Superior temporal gyrus (tissue), 1 donor: ENCODE measurements around the gene C1orf74.
A peak's percentile ranks its signal among the peaks of the same experiment; 100 is the strongest.
"Not testable (repeated sequence)": the region's sequence is repeated elsewhere in the genome, so short reads cannot be mapped to it uniquely, and the experiment has no call there.

Experiments used
- DNase-seq: peaks from one replicate; pipeline ENCODE4 v3.0.0-alpha.2; 2016; ENCODE audit errors: extremely low spot score

C1orf74 gene

DNA sequence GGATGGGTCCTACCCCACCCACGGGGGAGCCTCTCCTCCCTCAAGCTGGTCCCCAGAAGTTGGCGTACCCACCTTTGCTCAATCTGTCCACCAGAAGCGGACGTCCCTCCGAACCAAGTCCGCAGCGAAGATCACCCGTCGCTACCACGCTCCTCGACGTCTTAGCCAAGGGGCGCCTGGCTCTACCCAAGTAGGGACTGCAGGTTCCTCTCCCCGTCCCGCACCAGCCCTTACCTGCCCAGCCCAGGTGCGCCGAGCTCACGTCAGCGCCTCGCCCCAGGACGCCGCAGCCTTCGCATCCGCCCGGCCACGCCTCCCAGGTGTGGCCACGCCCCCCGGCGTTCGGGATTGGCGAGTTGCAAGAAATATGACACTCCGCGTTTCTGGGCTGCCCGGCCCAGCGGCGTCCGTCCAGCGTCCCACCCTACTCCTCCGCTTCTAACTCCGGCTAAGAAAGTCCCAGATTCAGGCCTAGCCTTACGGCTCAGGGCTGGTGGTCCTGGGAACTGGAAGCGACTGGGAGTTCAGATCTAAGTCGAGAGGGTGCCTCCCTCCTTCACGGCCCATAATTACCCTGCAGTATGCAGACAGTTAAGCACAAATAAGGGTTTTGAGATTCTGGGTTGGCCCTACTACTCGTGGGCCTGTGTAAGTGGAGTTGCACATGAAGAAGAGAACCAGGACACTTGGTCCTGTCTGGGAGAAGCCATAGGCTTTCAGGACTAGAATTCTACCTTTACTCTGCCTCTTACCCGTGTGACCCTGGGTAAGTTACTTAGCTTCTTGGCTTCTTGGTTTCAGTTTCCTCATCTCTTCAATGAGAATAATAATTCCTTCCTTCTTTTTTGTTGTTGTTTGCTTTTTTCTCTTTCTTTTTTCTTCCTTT, 21.8 kb upstream of the C1orf74 start, which contains the start of gene IRF6:
IRF6 (minus strand) TSS at position 268 of the 886 bp plus-strand sequence. CDS start 4,729 bp downstream, outside the sequence.
- no peak for DNase-seq

DNA sequence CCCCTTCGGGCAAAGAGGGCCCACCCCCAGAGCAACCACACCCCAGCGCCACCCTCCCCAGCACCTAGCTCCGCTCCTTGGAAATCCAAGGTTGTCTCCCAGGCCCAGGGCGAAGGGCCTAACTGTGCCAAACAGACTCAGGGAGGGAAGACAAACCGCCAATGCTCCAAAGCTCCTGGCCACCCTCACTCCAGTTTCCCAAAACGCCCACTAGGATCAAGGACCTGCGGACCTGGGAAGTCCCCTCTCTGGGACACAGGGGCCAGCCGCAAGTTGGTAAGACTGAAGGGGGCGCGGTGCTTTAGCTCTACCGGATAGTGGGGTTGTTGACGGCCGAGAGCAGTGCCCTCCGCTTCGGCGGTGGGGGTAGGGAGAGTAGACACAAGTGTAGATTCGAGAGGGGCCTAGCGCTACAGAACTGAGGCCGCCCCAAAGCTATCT, 21.0 kb upstream of the C1orf74 start:
- no peak for DNase-seq

DNA sequence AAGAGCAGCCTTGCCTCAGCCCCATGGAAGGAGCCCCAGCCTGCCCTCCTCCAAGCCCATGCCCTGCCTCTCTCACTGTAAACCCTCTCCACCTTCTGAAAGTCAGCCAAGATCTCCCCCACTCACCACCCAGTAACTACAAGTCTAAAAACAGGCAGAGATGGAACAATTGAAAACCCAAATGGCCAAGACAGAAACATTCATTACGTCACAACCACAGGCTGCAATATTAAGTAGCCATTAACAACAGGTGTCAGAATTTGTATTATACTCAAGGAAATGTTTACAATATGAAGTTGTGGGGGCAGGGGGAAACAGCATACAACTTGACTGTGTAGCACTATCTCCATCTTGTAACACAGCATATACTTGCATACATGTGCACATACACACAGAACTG, 19.2 kb upstream of the C1orf74 start:
- DNase-seq, result no peak

- no peak for DNase-seq
Observed at GRCh38 chr1:209802780-209803152, 18.4 kb upstream of the C1orf74 start.

DNA sequence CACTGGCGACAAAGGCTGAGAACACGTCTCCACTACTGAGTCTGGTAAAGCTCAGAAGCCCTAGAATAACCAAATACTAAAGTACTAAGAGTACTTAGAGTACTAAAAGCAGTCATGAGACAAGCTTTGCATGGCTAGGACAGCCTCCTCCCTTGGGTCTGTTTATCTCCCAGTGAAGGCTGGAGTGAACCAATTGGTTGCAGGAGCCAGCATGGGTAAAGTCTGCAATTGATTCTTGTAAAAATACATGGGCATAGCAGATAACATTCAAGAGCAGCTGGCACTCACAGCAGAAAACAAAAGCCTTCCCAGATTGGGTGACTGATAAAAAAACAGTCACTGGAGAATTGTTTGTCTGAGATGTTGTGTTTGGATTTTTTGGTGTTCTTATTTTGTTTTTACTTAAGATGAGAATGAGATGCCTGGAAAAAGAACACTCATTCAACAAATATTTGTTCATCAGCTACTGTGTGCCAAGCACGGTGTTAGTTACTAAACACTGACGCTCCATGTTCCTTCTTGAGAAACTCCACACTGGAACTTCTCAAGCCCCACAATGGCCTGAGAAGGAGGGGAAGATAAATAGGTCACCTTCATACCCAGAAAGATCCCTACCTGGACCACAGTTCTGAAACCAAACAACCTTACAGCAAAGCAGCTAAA, 17.9 kb upstream of the C1orf74 start:
- DNase-seq, result no peak

GRCh38 chr1:209800984-209801834, 16.9 kb upstream of the C1orf74 start:
- no peak for DNase-seq

DNA sequence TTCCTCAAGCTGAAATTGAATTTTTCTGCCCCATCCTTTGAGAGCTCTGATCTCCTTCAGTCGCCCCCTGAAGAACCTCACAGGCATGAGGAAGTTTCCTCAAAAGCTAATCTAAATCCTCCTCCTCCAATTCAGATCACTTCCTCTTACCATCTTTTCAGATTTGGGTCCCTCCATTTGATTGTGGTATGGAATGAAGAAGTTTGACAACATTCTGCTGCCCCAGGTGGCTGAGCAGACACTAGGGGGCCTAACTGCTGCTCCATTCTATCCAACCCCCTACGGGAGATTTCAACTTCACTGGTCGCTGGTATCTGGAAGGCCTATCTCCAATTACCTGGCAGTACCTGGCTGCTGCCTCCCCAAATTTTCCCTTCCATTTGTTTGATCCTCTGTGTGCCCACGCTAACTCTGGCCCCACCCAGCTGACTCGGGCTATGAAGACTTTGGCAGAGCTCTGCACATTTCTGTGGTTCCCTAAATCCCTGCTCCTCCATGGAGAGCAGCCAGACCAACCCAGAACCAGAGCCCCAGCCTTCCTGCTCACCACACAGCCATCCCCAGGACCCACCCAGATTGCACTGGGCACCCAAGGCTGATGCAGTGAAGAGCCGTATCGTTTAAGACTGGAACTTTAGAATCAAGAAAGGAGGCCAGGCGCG, 13.8 kb upstream of the C1orf74 start:
- no peak for DNase-seq

DNA sequence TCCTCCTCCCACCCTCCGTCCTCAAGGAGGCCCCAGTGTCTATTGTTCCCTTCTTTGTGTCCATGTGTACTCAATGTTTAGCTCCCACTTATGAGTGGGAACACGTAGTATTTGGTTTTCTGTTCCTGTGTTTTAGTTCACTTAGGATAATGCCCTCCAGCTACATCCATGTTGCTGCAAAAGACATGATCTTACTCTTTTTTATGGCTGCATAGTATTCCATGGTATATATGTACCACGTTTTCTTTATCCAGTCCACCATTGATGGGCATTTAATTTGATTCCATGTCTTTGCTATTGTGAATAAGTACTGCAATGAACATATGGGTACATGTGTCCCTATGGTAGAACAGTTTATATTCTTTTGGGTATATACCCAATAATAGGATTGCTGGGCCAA, 9.4 kb upstream of the C1orf74 start:
- not testable (repeated sequence) for DNase-seq

DNA sequence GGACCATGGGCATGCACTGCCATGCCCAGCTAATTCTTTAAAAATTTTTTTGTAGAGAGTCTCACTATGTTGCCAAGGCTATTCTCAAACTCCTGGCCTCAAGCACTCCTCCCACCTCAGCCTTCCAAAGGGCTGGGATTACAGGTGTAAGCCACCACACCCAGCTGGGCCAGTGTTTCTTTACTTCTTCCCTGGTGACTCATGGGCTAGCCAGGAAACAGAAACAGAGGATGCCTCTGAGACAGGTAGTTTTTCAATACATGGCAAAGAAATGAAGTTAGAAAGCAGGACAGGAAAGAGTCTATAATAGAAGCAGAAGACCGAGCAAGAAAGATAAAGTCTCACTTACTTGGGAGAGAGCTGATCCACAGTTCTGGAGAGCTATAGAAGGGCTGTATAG, 7.6 kb upstream of the C1orf74 start:
- no peak for DNase-seq

DNA sequence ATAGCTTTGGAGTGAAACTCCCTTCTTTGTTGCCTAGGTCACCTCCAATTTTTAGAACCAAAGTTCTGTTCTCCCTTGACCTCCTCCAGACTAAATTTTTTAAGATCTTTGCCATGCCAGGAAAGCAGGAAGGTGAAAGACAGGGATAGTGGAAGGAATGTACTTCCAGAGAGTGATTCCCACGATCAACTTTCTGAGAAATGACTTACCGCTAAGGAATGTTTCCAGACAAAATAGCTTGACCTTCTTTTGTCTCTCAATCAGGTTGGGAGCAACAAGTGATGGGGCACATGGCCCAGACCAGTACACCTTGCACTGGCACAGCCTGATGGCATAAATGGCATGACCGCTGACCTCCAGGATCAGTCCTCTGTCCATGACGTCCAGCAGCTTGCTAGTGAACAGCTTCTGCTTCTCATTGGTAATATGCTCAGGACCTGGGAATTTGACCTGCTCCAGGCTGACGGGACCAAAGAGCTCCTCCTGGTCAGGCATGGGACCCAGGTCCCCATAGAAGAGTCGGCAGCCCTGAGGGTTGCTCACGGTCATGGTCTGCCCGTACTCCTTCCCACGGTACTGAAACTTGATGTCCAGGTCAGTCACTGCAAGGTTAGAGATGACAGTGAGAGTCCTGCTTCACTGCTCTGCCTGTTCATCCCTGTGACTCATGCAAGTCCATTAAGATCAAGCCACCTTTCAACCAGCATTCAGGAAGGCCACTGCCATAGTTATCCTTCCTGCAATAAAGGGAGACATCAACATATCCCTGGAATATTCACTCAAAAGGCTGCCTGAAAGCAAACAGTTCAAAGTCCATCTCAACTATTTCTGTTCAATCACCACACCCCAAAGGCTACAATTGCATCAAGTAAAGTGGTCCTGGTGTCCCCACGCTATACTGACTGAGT, 6.2 kb upstream of the C1orf74 start:
- DNase-seq, result no peak

DNA sequence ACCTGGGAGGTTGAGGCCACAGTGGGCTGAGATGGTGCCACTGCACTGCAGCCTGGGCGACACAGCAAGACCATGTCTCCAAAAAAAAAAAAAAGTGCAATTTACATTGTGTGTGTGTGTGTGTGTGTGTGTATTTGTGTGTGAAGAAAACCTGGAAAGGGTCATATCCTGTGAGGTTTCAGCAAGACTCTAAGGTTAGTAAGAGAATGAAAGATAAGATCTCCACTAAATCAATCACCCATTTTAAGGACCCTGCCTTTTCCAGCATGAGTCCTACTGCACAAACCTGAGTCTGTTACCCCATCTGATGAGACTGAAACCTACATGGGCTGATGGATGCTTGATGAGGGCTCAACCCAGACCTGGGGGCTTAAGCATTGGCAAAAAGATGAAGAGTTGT, 4.9 kb upstream of the C1orf74 start:
- DNase-seq, result no peak

DNA sequence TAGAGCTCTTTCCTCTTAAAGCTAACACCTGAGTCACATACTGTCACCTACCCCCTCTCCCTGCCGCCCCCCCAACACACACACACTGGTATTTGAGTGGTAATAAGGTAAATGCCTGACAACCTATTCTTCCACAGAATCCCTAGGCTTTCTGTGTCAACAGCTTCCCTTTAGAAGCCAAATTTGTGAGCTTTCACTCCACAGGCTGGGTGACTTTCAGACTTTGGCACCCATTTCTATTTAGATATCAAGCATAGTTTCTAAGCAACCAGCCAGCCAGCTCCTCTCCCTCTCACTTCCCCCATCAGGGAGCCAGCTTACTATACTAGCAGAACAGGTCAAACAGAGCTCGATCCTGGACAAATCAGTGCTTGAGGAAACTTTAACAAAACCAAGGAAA, 3.2 kb upstream of the C1orf74 start:
- DNase-seq, result peak; percentile 22

DNA sequence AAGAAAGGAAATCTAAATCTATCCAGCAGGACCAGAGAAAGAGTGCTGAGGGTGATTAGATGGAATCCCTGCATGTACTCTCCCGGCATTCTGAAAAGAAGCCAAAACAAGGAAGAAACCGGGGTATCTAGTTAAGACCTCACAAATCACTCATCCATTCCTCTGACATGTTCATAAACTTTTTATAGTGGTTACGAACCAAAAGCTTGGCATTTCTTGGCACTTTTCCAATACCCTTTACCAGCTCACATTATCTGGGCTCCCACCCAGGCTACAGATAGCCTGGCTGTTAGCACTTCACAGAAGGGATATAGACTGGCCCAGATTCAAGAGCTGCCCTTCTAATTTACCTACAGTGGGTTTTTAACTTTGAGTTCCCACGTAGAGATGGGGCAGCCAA, 1.8 kb upstream of the C1orf74 start:
- no peak for DNase-seq

DNA sequence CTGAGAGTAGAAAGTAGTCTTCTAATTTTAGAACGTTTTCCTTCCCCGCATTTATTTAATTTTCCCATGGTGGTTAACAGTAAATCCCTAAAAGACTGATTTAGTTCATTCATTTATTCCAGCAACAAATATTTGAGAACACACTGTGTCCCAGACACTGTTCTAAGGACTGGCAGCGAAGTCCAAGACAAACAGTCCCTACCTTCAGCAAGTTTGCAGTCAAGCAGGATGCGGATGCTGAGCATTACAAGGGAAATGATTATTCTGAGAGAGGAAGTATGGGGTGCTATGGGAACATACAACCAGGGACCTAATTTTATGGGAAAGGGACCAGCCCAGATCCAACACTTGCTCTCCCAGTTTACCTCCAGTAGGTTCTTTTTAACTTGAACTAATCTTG, 1.2 kb upstream of the C1orf74 start:
- DNase-seq, result no peak

- no peak for DNase-seq
Observed at GRCh38 chr1:209783386-209783785, 973 bp downstream of the C1orf74 start.

- DNase-seq, result no peak
Observed at GRCh38 chr1:209780268-209780667, 4.1 kb downstream of the C1orf74 start.

- DNase-seq, result no peak
Observed at GRCh38 chr1:209778102-209778501, 6.3 kb downstream of the C1orf74 start.

DNA sequence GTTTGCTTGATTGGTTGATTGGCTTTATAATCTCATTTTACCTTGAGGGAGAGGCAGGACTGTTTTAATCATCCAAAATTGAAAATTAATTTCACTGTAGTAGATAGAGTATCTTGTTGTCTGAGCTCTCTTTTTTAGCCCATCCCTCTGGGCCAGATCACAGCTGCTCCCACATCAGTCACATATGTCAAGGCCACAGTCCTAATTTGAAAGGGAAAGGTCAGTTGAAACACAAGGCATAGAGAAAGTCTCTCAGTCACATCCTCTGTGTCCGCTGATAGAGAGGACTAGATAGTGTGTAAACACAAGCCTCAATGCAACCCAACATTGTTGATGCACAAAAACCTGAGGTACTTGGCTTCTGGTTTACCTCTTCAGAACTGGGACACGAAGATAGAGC, 6.8 kb downstream of the C1orf74 start:
- no peak for DNase-seq

DNA sequence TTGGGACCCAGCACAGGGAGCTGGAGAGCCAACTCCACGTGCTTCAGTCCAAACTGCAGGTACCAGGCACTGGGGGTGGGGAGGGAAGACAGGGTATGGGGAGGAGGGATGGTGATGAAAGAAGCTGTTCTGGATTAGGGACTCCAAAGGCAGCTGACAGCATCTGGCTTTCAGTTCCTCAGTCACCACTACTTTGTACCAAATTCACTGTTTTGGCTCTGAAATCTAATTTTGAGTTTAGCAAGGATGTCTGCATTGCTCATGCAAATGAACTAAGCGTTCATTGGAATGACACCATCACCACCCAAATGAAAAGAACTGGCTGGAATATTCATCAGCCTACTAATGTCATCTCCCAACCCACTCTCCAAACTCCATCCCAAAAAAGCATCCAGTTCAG, 8.7 kb downstream of the C1orf74 start:
- DNase-seq, result no peak

- no peak for DNase-seq
Observed at GRCh38 chr1:209774592-209774991, 9.8 kb downstream of the C1orf74 start.

- DNase-seq, result no peak
Observed at GRCh38 chr1:209772126-209772525, 12.2 kb downstream of the C1orf74 start.
